Measurements from ENCODE around the gene PGP.

The PGP gene

GRCh38 chr16:2196162-2196980, 18.3 kb downstream of the PGP start, which contains the start of gene CASKIN1:
TSS of gene CASKIN1 (minus strand) at chr16:2196605. CDS start at chr16:2196432, 173 bp downstream.
- no peaks in the 10 kb centered on the region for H3K36me3 ChIP-seq (ENCODE audit: low read depth)
- no peaks in the 10 kb centered on the region for H3K4me1 ChIP-seq (ENCODE audit: insufficient read depth, poor library complexity, severe bottlenecking)
- H3K27me3 ChIP-seq (ENCODE audit: insufficient read depth, poor library complexity, severe bottlenecking), result peaks cover 9% of the 10 kb centered on the region
- H3K9me3 ChIP-seq (ENCODE audit: severe bottlenecking), result no peaks in the 10 kb centered on the region
- no peak for DNase-seq (ENCODE audit: low spot score)
- TF ChIP-seq CTCF (IDR thresholded peaks at IDR 0.05; ENCODE audit: poor library complexity, severe bottlenecking), result no peak
- peak; percentile 38; the same call in 2 of the 3 replicates for ATAC-seq (ENCODE audit: low read depth)
- H3K27ac ChIP-seq (ENCODE audit: poor library complexity, severe bottlenecking), result no peak within 1 kb of the TSS
- peak within 1 kb of the TSS; percentile 40 for H3K4me3 ChIP-seq (ENCODE audit: severe bottlenecking)

GRCh38 chr16:2195322-2196161, 19.1 kb downstream of the PGP start:
- TF ChIP-seq CTCF (IDR thresholded peaks at IDR 0.05; ENCODE audit: poor library complexity, severe bottlenecking), result no peak
- Histone ChIP-seq H3K9me3 (ENCODE audit: severe bottlenecking) (no peaks in the 10 kb centered on the region), H3K4me3 (ENCODE audit: severe bottlenecking) (peak overlapping the region; percentile 40), H3K4me1 (ENCODE audit: insufficient read depth, poor library complexity, severe bottlenecking) (no peaks in the 10 kb centered on the region), H3K27ac (ENCODE audit: poor library complexity, severe bottlenecking) (no peak overlapping the region), H3K27me3 (ENCODE audit: insufficient read depth, poor library complexity, severe bottlenecking) (peaks cover 9% of the 10 kb centered on the region), H3K36me3 (ENCODE audit: low read depth) (no peaks in the 10 kb centered on the region)
- no peak for DNase-seq (ENCODE audit: low spot score)
- ATAC-seq (ENCODE audit: low read depth), result no peak; the same call in 2 of the 3 replicates

- no peaks in the 10 kb centered on the region for H3K9me3 ChIP-seq (ENCODE audit: severe bottlenecking)
- ATAC-seq (ENCODE audit: low read depth) (peak; percentile 71), DNase-seq (ENCODE audit: low spot score) (no peak)
- no peaks in the 10 kb centered on the region for H3K36me3 ChIP-seq (ENCODE audit: low read depth)
- H3K4me3 ChIP-seq (ENCODE audit: severe bottlenecking), result no peak overlapping the region
- peak; percentile 70 for TF ChIP-seq CTCF (IDR thresholded peaks at IDR 0.05; ENCODE audit: poor library complexity, severe bottlenecking)
- H3K4me1 ChIP-seq (ENCODE audit: insufficient read depth, poor library complexity, severe bottlenecking), result no peaks in the 10 kb centered on the region
- H3K27ac ChIP-seq (ENCODE audit: poor library complexity, severe bottlenecking), result no peak overlapping the region
- peaks cover 9% of the 10 kb centered on the region for H3K27me3 ChIP-seq (ENCODE audit: insufficient read depth, poor library complexity, severe bottlenecking)
Measured at GRCh38 chr16:2194852-2195321, 19.8 kb downstream of the PGP start.

- H3K4me1 ChIP-seq (ENCODE audit: insufficient read depth, poor library complexity, severe bottlenecking), result no peaks in the 10 kb centered on the region
- no peak overlapping the region for H3K4me3 ChIP-seq (ENCODE audit: severe bottlenecking)
- no peak for TF ChIP-seq CTCF (IDR thresholded peaks at IDR 0.05; ENCODE audit: poor library complexity, severe bottlenecking)
- H3K9me3 ChIP-seq (ENCODE audit: severe bottlenecking), result no peaks in the 10 kb centered on the region
- DNase-seq (ENCODE audit: low spot score) (peak; percentile 91), ATAC-seq (ENCODE audit: low read depth) (peak; percentile 37)
- H3K27me3 ChIP-seq (ENCODE audit: insufficient read depth, poor library complexity, severe bottlenecking), result peaks cover 9% of the 10 kb centered on the region
- H3K36me3 ChIP-seq (ENCODE audit: low read depth), result no peaks in the 10 kb centered on the region
- H3K27ac ChIP-seq (ENCODE audit: poor library complexity, severe bottlenecking), result no peak overlapping the region
Measured at GRCh38 chr16:2194166-2194834, 20.3 kb downstream of the PGP start.
